Cortex of kidney (tissue), 1 donor: ENCODE data around the gene COL28A1.
"Not testable (repeated sequence)": the region's sequence is repeated elsewhere in the genome, so short reads cannot be mapped to it uniquely, and the experiment has no call there.

Source experiments
- DNase-seq: peaks from one replicate; lab custom pipeline; 2025; lab: John Stamatoyannopoulos, UW

COL28A1 gene

GRCh38 chr7:7561591-7561990 is 25.9 kb upstream of the COL28A1 start:
- DNase-seq = not testable (repeated sequence)

GRCh38 chr7:7557252-7557651 is 21.6 kb upstream of the COL28A1 start:
- DNase-seq = no peak

- no peak for DNase-seq
Measured at GRCh38 chr7:7556852-7557251, 21.2 kb upstream of the COL28A1 start.

GRCh38 chr7:7554649-7555575 is 19.2 kb upstream of the COL28A1 start:
- DNase-seq = no peak

- no peak for DNase-seq
Measured at GRCh38 chr7:7554021-7554432, 18.4 kb upstream of the COL28A1 start.

GRCh38 chr7:7553386-7553785 is 17.7 kb upstream of the COL28A1 start:
- DNase-seq = no peak

- no peak for DNase-seq
Measured at GRCh38 chr7:7552199-7552598, 16.5 kb upstream of the COL28A1 start.

GRCh38 chr7:7550663-7551062 is 15.0 kb upstream of the COL28A1 start:
- no peak for DNase-seq

- no peak for DNase-seq
Measured at GRCh38 chr7:7548407-7548806, 12.7 kb upstream of the COL28A1 start.

- no peak for DNase-seq
Measured at GRCh38 chr7:7542251-7542835, 6.7 kb upstream of the COL28A1 start.

GRCh38 chr7:7539711-7540110 is 4.0 kb upstream of the COL28A1 start:
- DNase-seq = no peak

GRCh38 chr7:7539152-7539551 is 3.5 kb upstream of the COL28A1 start:
- DNase-seq = no peak

GRCh38 chr7:7537711-7538110 is 2.0 kb upstream of the COL28A1 start:
- DNase-seq = no peak

GRCh38 chr7:7536396-7537019 is 835 bp upstream of the COL28A1 start:
- DNase-seq = no peak

GRCh38 chr7:7533831-7534430 is 1.7 kb downstream of the COL28A1 start:
- DNase-seq = no peak

- DNase-seq = no peak
Measured at GRCh38 chr7:7529328-7529727, 6.3 kb downstream of the COL28A1 start.

GRCh38 chr7:7527047-7527446 is 8.6 kb downstream of the COL28A1 start:
- no peak for DNase-seq

GRCh38 chr7:7526006-7526405 is 9.7 kb downstream of the COL28A1 start:
- no peak for DNase-seq

GRCh38 chr7:7524121-7524520 is 11.6 kb downstream of the COL28A1 start:
- no peak for DNase-seq

GRCh38 chr7:7522421-7522820 is 13.3 kb downstream of the COL28A1 start:
- DNase-seq = no peak

- DNase-seq = no peak
Measured at GRCh38 chr7:7521259-7521658, 14.4 kb downstream of the COL28A1 start.

- DNase-seq = no peak
Measured at GRCh38 chr7:7519528-7519927, 16.1 kb downstream of the COL28A1 start.

- no peak for DNase-seq
Measured at GRCh38 chr7:7519056-7519455, 16.6 kb downstream of the COL28A1 start.
